GM18498 (cell line): ENCODE data around the gene C2CD4A.

Experiments
- ATAC-seq: cut with Tn5 transposase; IDR thresholded peaks from one replicate; pipeline ENCODE4 v1.9.1; 2021; ENCODE audit warnings: mild to moderate bottlenecking, moderate library complexity; ENCODE audit not compliant: unreplicated experiment

The C2CD4A gene

DNA sequence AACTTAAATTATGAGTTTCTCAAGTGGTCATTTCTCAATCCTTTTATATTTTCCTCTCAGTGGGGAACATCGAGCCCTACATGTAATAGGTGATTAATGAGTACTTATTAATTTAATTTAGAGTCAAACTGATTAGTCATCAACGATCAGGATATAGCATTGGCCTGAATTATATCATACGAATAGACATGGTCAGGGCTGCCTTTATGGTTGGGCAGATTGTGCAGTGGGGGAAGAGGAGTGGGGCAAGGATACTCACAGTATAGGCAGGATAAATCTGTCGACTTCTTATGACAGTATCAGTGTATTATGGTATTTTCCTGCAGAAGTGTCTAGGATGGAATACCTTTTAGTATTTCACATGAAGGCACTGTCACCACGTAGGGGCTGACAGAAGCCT is 27.0 kb downstream of the C2CD4A start:
- no peak for ATAC-seq

DNA sequence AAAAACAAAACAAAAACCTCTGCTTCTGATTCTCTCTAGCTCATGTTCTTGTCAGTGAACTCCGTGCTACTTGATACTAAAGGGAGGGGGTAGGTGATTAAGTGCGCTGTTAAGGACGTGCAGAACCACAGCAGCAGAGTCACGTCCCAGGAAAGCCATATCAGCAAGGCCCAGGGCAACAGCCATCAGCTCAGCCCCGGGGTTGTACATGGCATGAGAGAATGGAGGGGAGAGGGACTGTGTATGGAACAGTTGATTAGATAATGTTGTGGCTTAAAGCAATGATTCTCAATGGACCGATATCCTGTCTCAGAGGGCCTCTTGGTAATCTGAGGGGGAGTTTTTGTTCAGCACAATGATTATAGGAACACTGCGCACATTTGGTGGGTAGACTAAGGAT is 27.6 kb downstream of the C2CD4A start:
- no peak for ATAC-seq

GRCh38 chr15:62099094-62099601 is 32.4 kb downstream of the C2CD4A start:
- ATAC-seq: no peak

DNA sequence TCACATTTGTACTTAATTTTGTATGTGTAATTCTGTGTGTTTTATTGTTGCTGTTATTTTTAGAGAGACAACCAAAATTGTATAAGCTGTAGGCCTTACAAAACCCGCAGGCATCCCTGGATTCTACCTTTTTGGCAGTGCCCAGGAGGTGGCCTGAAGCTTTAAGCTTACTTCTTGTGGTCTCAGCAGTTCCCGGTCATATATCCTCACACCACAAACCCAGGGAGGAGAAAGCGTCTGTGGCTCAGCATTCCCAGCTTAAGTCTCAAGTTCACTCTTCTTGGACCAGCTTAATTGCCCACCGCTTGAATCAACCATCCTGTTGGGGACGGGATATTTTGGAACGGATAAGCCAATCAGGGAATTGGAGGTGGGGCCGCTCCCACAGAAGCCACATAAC is 36.7 kb downstream of the C2CD4A start:
- ATAC-seq: no peak

DNA sequence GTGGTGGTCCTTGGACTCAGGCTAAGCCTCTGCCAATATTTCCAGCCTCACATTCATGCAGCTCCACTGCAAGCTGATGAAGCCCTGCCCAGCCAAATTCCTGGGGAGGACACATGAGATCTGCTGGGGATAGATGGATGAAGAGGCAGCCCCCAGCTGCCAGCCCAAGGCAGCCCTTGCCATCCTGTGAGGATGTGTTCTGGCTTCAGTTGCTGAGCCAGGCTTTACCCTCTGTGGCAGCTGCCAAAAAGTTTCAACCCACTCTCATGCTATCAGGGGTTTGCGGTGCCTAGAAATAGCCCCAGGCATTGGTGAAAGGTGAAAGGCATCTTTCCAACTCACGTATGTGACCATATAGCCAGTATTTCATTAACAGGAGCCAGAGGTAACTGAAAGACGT is 37.6 kb downstream of the C2CD4A start:
- ATAC-seq: no peak

GRCh38 chr15:62104846-62105245 is 38.1 kb downstream of the C2CD4A start:
- no peak for ATAC-seq

- no peak for ATAC-seq
Observed at GRCh38 chr15:62105266-62105665, 38.5 kb downstream of the C2CD4A start.

- ATAC-seq: no peak
Observed at GRCh38 chr15:62106096-62106495, 39.3 kb downstream of the C2CD4A start.

DNA sequence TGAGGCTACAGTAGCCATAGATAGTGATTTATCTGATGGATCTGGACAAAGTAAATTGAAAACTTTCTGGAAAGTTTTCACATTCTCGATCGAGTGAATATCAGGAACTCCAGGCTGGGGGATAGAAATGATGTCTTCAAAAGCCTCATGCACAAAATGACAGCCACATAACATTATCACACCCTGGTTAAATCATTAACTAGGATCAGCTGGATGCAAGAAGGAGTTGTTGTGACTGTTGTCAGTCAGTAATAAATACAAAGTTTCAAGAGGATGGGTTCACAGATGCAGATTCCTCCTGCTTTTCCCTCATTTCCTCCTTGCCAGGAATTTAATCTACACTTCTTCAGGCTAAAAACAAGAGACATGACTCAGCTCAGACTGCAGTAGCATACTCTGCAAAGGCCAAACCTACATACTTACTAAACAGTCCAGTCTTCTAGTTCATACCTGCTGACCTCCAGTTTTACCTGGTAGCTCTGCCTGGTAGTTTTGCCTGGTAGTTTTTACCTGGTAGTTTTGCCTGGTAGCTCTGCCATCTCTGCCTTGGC is 40.9 kb downstream of the C2CD4A start:
- no peak for ATAC-seq

DNA sequence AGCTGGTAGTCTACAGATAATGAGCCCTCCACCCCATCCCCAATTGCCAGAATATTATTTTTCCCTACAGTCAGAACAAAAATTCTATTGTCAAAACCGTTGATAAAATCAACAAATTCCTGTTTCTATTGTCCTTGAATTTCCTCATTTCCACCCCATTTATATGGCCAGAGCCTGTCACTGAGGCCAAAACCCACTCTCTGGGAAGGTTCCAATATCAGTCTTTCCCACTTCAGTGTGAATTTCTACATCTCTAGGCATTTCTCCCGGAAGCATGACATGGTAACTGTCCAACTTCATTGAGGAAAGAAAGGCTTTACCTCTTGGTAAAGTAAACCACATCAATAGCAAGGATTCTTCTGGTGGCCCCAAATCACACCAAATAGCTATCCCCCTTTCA is 41.6 kb downstream of the C2CD4A start:
- ATAC-seq: no peak

- no peak for ATAC-seq
Observed at GRCh38 chr15:62109437-62109836, 42.7 kb downstream of the C2CD4A start.

DNA sequence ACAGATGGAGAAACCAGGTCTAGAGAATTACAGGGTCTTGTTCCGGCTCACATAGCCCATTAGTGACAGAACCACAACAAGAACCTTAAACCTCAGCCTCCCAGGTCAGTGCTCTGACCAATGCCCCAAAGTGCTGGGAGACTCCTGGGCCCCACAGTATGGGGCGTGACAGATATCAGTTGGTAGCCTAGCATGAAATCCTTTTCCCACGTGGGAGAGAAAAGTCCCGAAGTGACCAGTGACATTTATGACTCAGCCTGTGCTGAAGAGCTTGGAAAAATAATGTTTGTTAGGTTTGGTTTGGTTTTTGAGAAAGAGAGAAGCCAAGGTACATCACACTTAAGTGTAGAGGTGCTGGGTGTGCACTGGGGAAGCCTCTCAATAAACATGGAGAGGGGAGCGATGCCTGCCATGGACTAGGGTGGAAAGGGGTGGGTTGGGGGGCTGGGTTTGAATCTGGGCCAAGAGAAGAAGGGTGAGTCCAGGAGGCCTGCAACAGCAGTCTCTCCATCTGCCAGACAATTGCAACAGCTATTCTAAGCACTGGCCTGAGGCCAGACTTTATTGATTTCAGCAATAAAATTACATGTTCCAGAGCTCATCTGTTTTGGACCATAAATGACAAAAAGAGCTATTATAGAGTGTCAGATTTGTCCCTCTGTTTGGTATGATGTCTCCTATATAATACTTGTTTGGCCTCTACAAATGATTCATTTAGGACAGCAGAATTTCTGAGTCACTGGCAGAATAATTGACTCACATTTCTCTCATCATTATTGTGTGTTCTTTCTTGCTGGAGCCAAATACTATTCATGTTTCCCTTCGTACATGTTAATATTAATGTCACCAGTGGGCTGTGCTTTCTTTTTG is 43.4 kb downstream of the C2CD4A start:
- no peak for ATAC-seq

DNA sequence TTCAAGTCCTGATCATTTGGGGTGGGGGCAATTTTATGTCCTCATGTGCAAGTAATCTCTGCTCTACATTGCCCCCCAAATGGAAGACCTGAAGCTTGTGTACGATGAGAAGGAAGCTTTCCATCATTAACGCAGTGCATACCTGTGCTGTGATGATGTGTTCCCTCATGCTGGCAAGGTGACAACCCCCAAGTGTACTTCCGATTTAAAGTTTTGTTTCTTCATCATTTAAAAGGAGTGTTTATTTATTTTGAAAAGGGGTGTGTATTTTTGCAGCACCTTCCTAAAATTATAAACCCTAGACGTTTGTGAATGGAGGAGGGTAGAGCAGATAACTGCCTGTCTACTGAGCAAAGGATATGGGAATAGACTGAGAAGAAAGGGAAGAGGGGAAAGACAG is 45.3 kb downstream of the C2CD4A start:
- no peak for ATAC-seq

GRCh38 chr15:62112616-62113593 is 46.1 kb downstream of the C2CD4A start:
- no peak for ATAC-seq

- no peak for ATAC-seq
Observed at GRCh38 chr15:62115847-62116246, 49.1 kb downstream of the C2CD4A start.

GRCh38 chr15:62118520-62119226 is 51.9 kb downstream of the C2CD4A start:
- ATAC-seq: no peak

DNA sequence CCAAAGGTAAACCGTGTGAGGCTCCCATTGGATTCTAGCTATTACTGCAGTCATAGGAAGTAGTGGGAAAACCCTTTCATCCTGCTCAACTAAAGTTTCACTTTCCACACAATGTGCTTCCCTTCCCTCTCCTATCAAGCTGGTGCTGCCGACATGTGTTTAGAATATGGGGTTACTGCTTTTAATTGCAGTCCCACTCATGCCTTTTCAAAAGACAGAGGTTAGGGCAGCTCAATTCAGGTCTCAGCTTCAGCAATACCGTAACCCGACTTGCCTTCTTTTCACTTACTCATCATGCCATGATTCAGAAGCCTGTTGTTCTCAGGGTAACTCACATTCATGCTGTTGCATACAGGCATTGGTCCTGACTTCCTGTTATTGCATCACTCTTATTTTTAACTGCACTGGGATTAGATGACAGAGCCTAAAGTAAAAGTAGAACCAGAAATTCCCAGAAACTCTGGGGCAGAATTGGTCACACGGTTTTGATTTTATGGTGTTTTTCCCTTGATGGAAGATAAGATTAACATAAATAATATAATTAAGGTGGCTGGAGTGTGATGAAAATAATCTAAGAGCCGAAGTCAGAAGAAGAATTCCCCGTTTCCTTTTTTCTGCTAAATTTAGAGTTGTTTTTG is 52.6 kb downstream of the C2CD4A start:
- ATAC-seq: no peak

DNA sequence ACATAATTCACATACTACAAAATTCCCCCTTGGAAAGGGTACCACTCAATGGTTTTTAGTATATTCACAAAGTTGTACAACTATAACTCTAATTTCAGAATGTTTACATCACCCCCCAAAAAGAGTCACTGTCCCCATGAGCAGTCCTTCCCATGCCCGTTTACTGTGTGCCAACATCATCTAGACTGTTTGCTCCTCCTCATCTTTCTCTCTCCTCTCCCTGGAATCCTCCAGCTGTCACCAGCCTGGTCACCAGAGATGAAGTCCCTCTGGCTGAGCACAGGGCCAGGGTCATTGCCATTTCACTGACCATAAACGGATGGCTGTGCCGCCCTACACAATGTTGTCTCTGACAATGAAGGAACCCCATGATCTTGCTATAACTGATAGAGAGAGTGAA is 53.1 kb downstream of the C2CD4A start:
- no peak for ATAC-seq
